Suprapubic skin (tissue), 4 donors: Measurements from ENCODE around the gene CA6. TPM values are rescaled to one million over a fixed set of nuclear protein-coding genes. Genes with fewer than 3 reads are reported as not detected.
"Not testable (repeated sequence)": the region's sequence is repeated elsewhere in the genome, so short reads cannot be mapped to it uniquely, and the experiment has no call there.

Source experiments
- DNase-seq, 2 donors: peaks; one replicate each; pipeline ENCODE4 v3.0.0-alpha.2; 2019; ENCODE audit warnings: low spot score in 2 of 2
- H3K27ac ChIP-seq: fragments of 200-600 bp; sonication (generic); one replicate; pipeline ENCODE4 v1.5.1; 2019
- H3K27me3 ChIP-seq: fragments of 200-600 bp; sonication (generic); one replicate; pipeline ENCODE4 v1.5.1; 2019
- H3K36me3 ChIP-seq: fragments of 200-600 bp; sonication (generic); one replicate; pipeline ENCODE4 v1.5.1; 2019
- H3K4me1 ChIP-seq: fragments of 200-600 bp; sonication (generic); one replicate; pipeline ENCODE4 v1.5.1; 2019
- H3K4me3 ChIP-seq: fragments of 200-600 bp; sonication (generic); one replicate; pipeline ENCODE4 v1.5.1; 2019; ENCODE audit warnings: mild to moderate bottlenecking
- H3K9me3 ChIP-seq: fragments of 200-600 bp; sonication (generic); one replicate; pipeline ENCODE4 v1.5.1; 2019
- CTCF ChIP-seq, 2 donors: fragments of 200-600 bp in 1 of 2; fragments of 450-650 bp in 1 of 2; sonication (generic) in 1 of 2; IDR thresholded peaks; one replicate each; pipeline ENCODE4 v1.5.1; 2016 to 2019; ENCODE audit warnings: antibody characterized with exemption in 2 of 2, mild to moderate bottlenecking in 1 of 2, moderate library complexity in 1 of 2
- EP300 ChIP-seq: sonication (generic); formaldehyde crosslinking; IDR thresholded peaks from one replicate; pipeline ENCODE4 v1.6.1; 2017; ENCODE audit warnings: antibody characterized with exemption
- POLR2A ChIP-seq, 2 donors: fragments of 450-650 bp; IDR thresholded peaks; one replicate each; pipeline ENCODE4 v1.6.1; 2017; ENCODE audit warnings: antibody characterized with exemption in 2 of 2, mild to moderate bottlenecking in 2 of 2, moderate library complexity in 2 of 2
- POLR2AphosphoS5 ChIP-seq, 3 donors: sonication (generic); formaldehyde crosslinking; IDR thresholded peaks; one replicate each; pipeline ENCODE4 v1.6.1; 2017; ENCODE audit warnings: antibody characterized with exemption in 3 of 3
- WGBS: methylation state at CpG from one replicate; pipeline ENCODE4 v1.1.5; 2018; 5-methylcytosine and 5-hydroxymethylcytosine counted together
- total RNA-seq, 4 donors: library from RNA; depleted of rRNA; stranded (reverse); fragments of >200 nt; gene quantifications; one replicate each; pipeline ENCODE4 v1.1.0, GENCODE V29; 2016

Gene CA6
- total RNA-seq, 4 donors from 2014 or later, result 9.5 to 57.9 (median 38.7) TPM

- Histone ChIP-seq H3K4me3 (no peak overlapping the region), H3K36me3 (no peaks in the 10 kb centered on the region), H3K27ac (no peak overlapping the region), H3K9me3 (no peaks in the 10 kb centered on the region), H3K4me1 (no peaks in the 10 kb centered on the region), H3K27me3 (no peaks in the 10 kb centered on the region)
- no peak for DNase-seq
- TF ChIP-seq POLR2A (IDR thresholded peaks at IDR 0.05) (no peak), CTCF (IDR thresholded peaks at IDR 0.05) (no peak), POLR2AphosphoS5 (IDR thresholded peaks at IDR 0.05) (no peak), EP300 (no peak)
- WGBS, result 93% methylated on average over 7 of the region's 9 CpGs
Measured at GRCh38 chr1:8922962-8923361, 22.7 kb upstream of the CA6 start.

- Histone ChIP-seq H3K9me3 (no peaks in the 10 kb centered on the region), H3K4me1 (no peaks in the 10 kb centered on the region), H3K27ac (no peak overlapping the region), H3K27me3 (no peaks in the 10 kb centered on the region), H3K36me3 (no peaks in the 10 kb centered on the region), H3K4me3 (no peak overlapping the region)
- WGBS, result 43% methylated on average over 2 of the region's 2 CpGs
- DNase-seq, result no peak
- TF ChIP-seq EP300 (no peak), CTCF (IDR thresholded peaks at IDR 0.05) (no peak), POLR2A (IDR thresholded peaks at IDR 0.05) (no peak), POLR2AphosphoS5 (IDR thresholded peaks at IDR 0.05) (no peak)
Measured at GRCh38 chr1:8925406-8925805, 20.3 kb upstream of the CA6 start.

DNA sequence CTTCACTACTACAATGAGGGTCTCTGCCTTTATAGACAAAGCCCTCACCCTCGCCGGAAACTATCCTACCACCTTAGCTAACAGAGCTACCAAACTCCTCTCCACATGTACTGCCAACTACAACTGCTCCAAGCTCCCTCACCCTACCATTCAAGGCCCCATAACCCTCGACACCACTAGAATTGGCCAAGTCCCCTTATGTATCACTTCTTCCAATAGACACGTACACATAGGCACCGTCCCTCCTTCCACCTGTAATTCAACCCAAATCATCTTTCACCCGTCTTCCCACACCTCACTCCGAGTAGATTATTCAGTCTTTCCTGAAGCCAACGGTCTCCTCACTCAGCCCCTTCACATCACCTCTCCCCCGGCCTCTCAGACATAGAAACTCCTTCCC is 19.7 kb upstream of the CA6 start:
- no peak for TF ChIP-seq POLR2AphosphoS5 (IDR thresholded peaks at IDR 0.05)
- no peak for TF ChIP-seq POLR2A (IDR thresholded peaks at IDR 0.05)
- TF ChIP-seq CTCF (IDR thresholded peaks at IDR 0.05), result no peak
- TF ChIP-seq EP300, result no peak
- Histone ChIP-seq H3K4me3 (no peak overlapping the region), H3K27me3 (no peaks in the 10 kb centered on the region), H3K9me3 (no peaks in the 10 kb centered on the region), H3K27ac (no peak overlapping the region), H3K4me1 (no peaks in the 10 kb centered on the region), H3K36me3 (no peaks in the 10 kb centered on the region)
- no peak for DNase-seq
- 90% methylated on average over 9 of the region's 9 CpGs for WGBS

DNA sequence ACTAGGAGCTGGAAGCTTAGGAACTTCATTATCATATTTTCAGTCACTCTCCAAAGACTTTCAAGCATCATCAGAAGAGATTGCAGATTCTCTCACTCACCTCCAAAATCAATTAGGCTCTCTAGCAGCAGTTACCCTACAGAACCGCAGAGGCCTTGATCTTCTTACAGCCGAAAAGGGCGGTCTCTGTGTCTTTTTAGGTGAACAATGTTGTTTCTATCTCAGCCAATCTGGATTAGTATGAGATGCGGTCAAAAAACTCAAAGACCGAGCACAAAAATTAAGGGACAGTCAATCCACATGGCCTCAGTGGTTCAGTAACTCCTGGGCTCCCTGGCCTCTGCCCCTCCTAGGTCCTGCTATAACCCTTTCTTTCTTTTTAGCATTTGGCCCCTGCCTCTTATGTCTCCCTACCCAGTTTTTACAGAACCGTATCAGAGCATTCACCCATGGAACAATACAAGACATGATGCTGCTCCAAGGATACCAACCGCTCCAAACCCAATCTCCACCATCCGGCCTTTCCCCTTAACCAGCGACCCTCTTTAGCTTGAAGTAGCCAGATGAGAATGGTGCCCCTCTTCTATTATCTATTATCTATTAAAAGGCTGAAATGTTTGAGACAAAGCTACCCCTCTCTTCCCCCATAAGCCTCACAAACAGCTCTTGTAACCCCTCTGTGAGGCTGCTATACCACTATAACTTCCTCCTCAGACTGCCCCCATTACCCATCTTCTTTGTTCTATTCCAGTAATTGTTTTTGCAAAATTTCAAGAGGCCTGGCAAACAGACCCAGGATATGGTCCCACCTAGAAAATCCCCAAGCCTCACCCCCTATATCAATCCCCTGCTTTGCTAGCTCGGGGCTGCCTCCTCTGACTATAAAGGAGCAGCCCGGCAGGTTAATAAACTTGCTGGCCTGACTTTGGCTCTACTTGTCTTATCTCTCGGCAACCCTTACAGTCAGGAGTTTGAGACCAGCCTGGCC is 18.7 kb upstream of the CA6 start:
- Histone ChIP-seq H3K4me1 (no peaks in the 10 kb centered on the region), H3K27me3 (no peaks in the 10 kb centered on the region), H3K27ac (no peak overlapping the region), H3K36me3 (no peaks in the 10 kb centered on the region), H3K9me3 (no peaks in the 10 kb centered on the region), H3K4me3 (no peak overlapping the region)
- 95% methylated on average over 12 of the region's 12 CpGs for WGBS
- TF ChIP-seq POLR2A (IDR thresholded peaks at IDR 0.05) (no peak), POLR2AphosphoS5 (IDR thresholded peaks at IDR 0.05) (no peak), CTCF (IDR thresholded peaks at IDR 0.05) (no peak), EP300 (no peak)
- no peak for DNase-seq

GRCh38 chr1:8930116-8930515 is 15.6 kb upstream of the CA6 start:
- Histone ChIP-seq H3K27ac (no peak overlapping the region), H3K36me3 (no peaks in the 10 kb centered on the region), H3K9me3 (no peaks in the 10 kb centered on the region), H3K4me3 (no peak overlapping the region), H3K27me3 (no peaks in the 10 kb centered on the region), H3K4me1 (no peaks in the 10 kb centered on the region)
- WGBS, result 79% methylated on average over 4 of the region's 4 CpGs
- no peak for DNase-seq
- no peak for TF ChIP-seq POLR2AphosphoS5 (IDR thresholded peaks at IDR 0.05)
- TF ChIP-seq POLR2A (IDR thresholded peaks at IDR 0.05), result no peak

DNA sequence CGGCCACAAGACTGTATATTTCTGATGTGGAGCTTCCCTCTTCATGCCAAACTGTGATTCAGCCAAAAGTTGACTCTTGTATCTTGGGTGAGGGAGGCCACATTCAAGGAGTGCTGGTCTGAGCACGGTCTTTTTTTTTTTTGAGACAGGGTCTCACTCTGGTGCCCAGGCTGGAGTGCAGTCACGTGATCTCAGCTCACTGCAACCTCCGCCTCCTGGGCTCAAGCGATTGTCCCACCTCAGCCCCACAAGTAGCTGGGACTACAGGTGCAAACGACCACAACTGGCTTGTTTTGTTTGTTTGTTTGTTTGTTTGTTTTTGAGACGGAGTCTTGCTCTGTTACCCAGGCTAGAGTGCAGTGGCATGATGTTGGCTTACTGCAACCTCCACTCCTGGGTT is 8.6 kb upstream of the CA6 start:
- H3K9me3 ChIP-seq, H3K36me3 ChIP-seq, H3K27ac ChIP-seq, H3K4me3 ChIP-seq, H3K4me1 ChIP-seq, DNase-seq, H3K27me3 ChIP-seq: not testable (repeated sequence)
- WGBS, result 87% methylated on average over 6 of the region's 7 CpGs
